Stimulated activated CD4-positive, alpha-beta T cell treated with anti-CD3 and anti-CD28 coated beads, Interleukin-4, amount 100 ng/mL, for 4 hours (primary cell): Measurements from ENCODE around the gene RNF187.
"Not testable (repeated sequence)": the region's sequence is repeated elsewhere in the genome, so short reads cannot be mapped to it uniquely, and the experiment has no call there.

Experiments used
- DNase-seq, 2 experiments: peaks; one replicate each; pipeline ENCODE4 v3.0.0-alpha.2; 2020

The RNF187 gene

GRCh38 chr1:228462560-228462959 is 24.6 kb upstream of the RNF187 start:
- DNase-seq, result no peak

GRCh38 chr1:228463009-228463558 is 24.1 kb upstream of the RNF187 start:
- no peak for DNase-seq

GRCh38 chr1:228463559-228464455 is 23.4 kb upstream of the RNF187 start:
- peak; percentile 28 to 30 for DNase-seq

GRCh38 chr1:228464487-228464983 is 22.6 kb upstream of the RNF187 start:
- DNase-seq, result peak; percentile 78 to 81

- no peak for DNase-seq
These were observed 22.0 kb upstream of the RNF187 start for GRCh38 chr1:228465141-228465540.

GRCh38 chr1:228465571-228466146 is 21.5 kb upstream of the RNF187 start:
- no peak for DNase-seq

- not testable (repeated sequence) for DNase-seq
These were observed 19.0 kb upstream of the RNF187 start for GRCh38 chr1:228468188-228468587.

- DNase-seq, result no peak
These were observed 17.6 kb upstream of the RNF187 start for GRCh38 chr1:228469413-228470162.

- no peak for DNase-seq
These were observed 15.9 kb upstream of the RNF187 start for GRCh38 chr1:228471154-228471761.

GRCh38 chr1:228471762-228472398 is 15.3 kb upstream of the RNF187 start:
- no peak for DNase-seq

- no peak for DNase-seq
These were observed 14.5 kb upstream of the RNF187 start for GRCh38 chr1:228472655-228473054.

GRCh38 chr1:228474507-228474906 is 12.7 kb upstream of the RNF187 start:
- DNase-seq, result no peak

- DNase-seq, result no peak
These were observed 11.4 kb upstream of the RNF187 start for GRCh38 chr1:228475812-228476211.

GRCh38 chr1:228477263-228477662 is 9.9 kb upstream of the RNF187 start:
- no peak for DNase-seq

GRCh38 chr1:228478326-228478725 is 8.9 kb upstream of the RNF187 start:
- DNase-seq, result no peak

- DNase-seq, result no peak
These were observed 8.1 kb upstream of the RNF187 start for GRCh38 chr1:228478912-228479711.

- DNase-seq, result no peak
These were observed 3.4 kb upstream of the RNF187 start for GRCh38 chr1:228483789-228484188.

GRCh38 chr1:228486596-228487335 is 416 bp upstream of the RNF187 start:
- DNase-seq, result peak; percentile 73 to 82

GRCh38 chr1:228488125-228488817 is 1.1 kb downstream of the RNF187 start:
- DNase-seq, result no peak
